GM19238 (cell line): ENCODE results near the gene ATP1A1.

Experiments
- DNase-seq: peaks from one replicate; pipeline ENCODE4 v3.0.0; 2011; ENCODE audit warnings: low spot score; ENCODE audit not compliant: insufficient read length

ATP1A1 gene

DNA sequence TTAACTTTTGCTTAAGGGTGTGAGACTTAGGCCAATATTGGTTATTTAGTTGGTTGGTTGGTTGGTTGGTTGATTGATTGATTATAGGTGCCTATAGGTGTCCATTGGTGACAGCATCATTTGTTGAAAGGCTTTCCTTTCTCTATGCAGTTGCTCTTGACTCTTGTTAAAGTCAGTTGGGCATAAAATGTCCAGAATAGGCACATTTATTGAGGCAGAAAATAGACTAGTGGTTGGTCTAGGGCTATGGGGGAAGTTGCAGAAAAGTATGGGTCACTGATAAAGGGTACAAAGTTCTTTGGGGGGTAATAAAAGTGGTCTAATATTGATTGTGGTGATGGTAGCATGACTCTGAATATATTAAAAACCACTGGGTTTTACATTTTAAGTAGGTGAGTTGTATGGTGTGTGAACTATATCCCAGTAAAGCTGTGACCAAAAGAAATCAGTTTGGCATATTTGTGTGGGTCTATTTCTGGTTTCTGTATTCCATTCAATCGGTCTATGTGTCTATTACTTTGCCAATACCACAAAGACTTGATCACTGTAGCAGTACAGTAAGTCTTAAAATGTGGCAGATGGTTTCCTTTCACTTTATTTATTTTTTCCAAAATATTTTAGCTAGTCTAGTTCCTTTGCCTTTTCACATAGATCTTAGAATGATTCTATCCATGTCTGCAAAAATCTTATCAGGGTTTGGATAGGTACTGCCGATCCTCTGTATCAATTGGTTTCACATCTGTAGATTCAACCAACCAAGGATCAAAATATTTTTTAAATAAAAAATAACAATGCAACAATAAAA, 63.0 kb downstream of the ATP1A1 start:
- DNase-seq, result no peak

DNA sequence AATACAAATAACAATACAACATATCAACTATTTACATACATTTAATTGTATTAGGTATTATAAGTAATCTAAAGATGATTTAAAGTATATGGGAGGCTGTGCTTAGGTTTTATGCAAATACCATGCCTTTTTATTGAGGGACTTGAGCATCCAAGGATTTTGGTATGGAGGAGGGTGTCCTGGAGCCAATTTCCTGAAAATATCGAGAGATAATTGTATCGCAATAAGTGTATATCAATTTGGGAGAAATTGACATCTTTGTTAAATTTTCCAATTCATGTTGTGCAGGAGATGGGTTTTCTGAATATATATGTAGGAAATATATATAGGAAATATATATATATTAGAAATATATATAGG, 63.5 kb downstream of the ATP1A1 start:
- DNase-seq, result no peak

DNA sequence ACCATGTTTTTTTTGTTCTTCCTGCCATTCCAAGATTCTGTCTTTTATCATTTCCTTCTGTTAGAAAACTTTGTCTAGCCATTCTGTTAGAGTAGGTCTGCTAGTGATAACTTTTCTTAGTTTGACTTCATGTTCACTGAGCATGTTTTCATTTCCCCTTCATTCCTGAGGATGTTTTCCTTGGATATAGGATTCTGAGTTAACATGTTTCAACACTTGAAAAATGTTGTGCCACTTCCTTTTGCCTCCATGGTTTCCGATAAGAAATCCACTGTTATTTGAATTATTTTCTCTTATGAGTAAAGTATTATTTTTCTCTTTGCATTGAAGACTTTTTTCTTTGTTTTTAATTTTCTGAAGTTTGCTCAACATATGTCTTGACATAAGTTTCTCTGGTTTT, 66.7 kb downstream of the ATP1A1 start:
- no peak for DNase-seq

DNA sequence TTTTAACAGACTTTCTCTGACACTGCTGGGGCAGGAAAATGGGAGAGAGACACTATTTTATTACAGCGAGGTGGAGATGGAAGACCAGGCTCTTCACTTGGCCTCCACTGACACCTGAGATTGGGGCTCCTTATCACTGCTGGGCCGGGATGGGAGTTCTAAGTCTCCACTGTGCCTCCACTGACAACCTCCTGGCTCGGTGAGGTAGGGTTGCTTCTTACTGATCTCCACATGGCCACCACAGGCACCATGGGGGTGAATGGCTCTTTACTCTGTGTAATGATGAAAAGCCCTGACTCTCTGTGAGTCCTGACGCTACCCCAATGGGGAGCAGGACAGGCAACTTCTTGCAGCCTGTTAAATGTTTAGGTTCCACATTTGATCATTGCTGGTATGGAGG, 67.7 kb downstream of the ATP1A1 start:
- no peak for DNase-seq

DNA sequence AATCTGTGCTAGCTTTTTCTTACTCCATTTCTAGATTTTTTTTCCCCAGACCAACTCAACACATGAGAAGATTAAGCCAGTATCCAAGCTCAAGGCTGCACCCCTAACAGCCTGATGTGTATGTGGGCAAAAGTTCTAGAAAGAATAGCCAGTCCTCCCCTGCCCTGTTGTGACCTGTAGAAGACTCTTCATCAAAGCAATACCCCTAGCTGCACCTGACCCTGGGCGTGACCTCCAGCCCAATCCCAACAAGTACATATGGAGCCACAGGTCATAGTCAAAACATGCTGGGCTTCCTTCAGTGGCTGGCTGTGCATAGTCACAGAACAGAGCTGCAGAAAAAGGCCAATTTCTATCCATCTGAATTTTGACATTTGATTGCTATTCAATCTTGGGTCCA, 72.5 kb downstream of the ATP1A1 start:
- no peak for DNase-seq

DNA sequence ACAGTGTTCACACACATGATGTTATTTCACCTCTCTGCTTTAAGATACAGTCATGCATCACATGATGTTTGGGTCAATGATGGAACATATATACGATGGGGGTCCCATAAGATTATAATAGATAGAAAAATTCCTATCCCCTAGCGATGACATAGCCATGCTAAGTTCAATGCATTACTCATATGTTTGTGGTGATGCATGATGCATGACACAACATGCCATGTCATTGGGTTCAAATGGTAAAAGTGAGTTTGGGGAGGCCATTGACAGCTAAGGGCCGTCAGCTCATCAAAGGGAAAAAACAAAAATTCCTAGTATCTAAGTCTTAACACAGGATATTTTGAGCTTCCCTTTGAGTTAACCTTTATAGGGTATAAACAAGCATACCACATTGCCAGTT, 73.6 kb downstream of the ATP1A1 start:
- DNase-seq, result no peak

DNA sequence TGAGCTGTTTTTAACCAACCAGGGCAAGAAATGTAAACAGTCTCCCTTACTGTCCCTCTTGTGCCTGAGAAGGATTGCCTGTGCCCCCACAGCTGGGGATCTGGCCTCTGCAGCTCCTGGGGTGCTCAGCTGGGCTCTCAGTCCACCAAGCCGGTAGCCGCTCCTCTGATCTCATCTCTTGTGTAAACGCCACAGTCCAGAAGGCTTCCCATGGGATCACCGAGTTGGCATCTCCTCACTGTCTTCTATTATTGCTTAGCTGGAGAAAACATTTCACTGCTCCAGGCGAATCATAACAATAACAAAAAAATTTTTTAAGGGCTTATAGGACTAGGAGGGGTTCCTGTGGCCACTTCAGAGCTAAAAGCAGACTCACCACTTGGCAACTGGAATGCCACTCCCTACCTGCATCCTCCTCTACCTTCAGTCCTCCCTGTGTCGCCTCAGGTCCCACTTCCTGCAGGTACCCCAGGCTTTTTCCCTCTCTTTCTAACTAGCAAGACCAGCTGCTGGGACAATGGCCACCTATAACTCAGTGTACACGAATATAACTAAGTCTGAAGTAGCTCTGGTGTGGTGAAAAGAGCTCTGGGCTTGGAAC, 75.8 kb downstream of the ATP1A1 start:
- no peak for DNase-seq

DNA sequence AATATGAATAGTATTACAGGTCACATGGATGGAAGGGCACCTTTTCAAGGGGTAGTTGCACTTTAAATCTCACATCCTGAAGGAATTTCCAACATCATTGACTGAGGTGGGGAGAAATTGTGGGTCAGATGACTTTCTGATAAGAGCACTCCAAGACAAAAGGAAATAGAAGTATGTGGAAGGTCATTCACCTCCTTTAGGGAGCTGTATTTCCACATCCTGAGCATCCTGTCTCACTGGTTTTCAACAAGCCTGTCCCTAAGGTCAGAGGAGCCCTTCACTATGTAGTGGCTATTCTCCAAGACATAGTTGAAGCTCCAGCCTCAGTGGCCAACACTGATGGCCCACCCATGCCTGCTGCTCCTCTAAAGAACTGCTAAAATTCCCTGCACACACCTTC, 76.5 kb downstream of the ATP1A1 start:
- DNase-seq, result no peak

DNA sequence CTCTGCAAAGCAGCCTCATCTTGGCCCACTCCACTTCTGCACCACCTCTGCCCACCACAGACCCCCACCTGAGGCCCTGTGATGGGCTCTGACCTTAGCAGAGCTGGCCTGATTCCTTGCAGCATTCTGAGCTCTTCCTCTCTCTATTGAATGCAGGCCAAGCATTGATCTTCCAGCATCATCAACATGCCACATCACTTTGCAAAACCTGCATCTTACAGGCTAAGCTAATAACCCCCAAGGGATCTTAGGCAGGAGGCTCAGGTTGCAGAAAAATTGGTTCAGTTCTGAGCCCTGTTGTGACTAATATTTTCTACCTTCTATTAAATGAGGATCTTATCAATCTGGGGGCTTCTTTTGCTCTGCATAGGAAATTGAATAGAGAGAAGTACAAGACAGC, 78.7 kb downstream of the ATP1A1 start:
- DNase-seq, result no peak

DNA sequence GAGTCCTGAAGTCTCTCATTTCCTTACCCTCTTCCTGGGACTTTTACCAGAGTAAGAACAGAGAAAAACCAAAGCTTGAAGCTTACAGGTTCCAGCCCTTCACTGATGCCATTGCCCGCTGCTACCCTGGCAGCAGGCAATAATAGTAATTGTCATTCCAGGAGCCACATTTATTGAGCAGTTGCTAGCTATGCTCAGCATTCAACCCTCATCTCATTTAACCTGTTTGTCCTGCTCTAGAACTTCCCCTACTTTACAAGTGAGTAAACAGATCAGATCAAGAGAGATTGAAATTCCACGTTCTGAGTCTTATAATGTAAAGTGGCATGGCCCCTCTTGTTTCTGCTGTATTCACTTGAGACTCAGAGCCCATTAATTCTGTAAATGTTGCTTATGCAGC, 80.4 kb downstream of the ATP1A1 start:
- no peak for DNase-seq

DNA sequence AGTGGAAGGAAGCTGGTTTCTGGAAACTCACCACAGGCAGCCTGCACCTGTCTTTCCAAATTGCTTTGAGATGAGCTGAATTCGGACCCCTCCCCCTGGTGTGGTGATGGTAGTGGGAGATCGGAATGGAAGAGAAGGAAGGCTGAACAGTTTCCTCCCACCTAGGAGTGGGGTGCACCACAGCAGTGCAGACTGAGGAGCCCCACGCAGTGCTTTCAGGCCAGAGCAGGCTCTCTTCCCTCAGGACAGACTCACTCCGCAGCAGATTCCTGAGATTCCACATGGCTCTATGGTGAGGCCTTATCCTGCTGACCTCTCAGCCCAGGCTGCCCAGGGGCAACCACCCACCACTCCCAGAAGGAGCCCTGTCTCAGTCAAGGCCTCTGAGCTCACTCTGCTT, 80.9 kb downstream of the ATP1A1 start:
- no peak for DNase-seq
